Suprapubic skin (tissue), 4 donors: ENCODE data around the gene FSCN2.

Experiments used
- POLR2A ChIP-seq, 2 donors: fragments of 450-650 bp; IDR thresholded peaks; one replicate each; pipeline ENCODE4 v1.6.1; 2017; ENCODE audit warnings: antibody characterized with exemption in 2 of 2, mild to moderate bottlenecking in 2 of 2, moderate library complexity in 2 of 2
- POLR2AphosphoS5 ChIP-seq, 3 donors: sonication (generic); formaldehyde crosslinking; IDR thresholded peaks; one replicate each; pipeline ENCODE4 v1.6.1; 2017; ENCODE audit warnings: antibody characterized with exemption in 3 of 3
- TF ChIP-seq, protein P1 (sequence below), 2 donors: fragments of 200-600 bp in 1 of 2; fragments of 450-650 bp in 1 of 2; sonication (generic) in 1 of 2; IDR thresholded peaks; one replicate each; pipeline ENCODE4 v1.5.1; 2016 to 2019; ENCODE audit warnings: antibody characterized with exemption in 2 of 2, mild to moderate bottlenecking in 1 of 2, moderate library complexity in 1 of 2

DNA sequence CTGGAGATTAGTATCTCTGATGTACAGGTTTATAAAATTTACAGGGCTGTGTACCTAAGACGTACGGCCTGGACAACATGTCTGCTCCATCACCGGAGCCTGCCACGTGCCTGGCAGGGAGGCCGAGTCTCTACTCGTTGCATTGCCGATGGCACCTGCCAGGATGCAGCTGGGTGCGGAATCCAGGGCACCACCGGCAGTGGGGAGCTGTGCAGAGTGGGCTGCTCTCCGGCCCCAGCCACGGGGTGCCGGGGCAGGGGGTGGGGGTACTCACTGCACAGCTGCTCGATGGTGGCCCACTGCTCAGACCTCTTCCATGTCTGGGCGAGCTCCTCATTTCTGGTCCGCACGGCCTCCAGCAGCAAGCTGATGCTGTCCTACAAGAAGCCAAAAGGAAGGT lies 37.1 kb downstream of the FSCN2 start:
- TF ChIP-seq, protein P1, sequence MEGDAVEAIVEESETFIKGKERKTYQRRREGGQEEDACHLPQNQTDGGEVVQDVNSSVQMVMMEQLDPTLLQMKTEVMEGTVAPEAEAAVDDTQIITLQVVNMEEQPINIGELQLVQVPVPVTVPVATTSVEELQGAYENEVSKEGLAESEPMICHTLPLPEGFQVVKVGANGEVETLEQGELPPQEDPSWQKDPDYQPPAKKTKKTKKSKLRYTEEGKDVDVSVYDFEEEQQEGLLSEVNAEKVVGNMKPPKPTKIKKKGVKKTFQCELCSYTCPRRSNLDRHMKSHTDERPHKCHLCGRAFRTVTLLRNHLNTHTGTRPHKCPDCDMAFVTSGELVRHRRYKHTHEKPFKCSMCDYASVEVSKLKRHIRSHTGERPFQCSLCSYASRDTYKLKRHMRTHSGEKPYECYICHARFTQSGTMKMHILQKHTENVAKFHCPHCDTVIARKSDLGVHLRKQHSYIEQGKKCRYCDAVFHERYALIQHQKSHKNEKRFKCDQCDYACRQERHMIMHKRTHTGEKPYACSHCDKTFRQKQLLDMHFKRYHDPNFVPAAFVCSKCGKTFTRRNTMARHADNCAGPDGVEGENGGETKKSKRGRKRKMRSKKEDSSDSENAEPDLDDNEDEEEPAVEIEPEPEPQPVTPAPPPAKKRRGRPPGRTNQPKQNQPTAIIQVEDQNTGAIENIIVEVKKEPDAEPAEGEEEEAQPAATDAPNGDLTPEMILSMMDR (IDR thresholded peaks at IDR 0.05) = no peak
- TF ChIP-seq POLR2AphosphoS5 (IDR thresholded peaks at IDR 0.05) (no peak), POLR2A (IDR thresholded peaks at IDR 0.05) (no peak)
